GF-D8 (cell line): Measurements from ENCODE around the gene CLMP.
"Not testable (repeated sequence)": the region's sequence is repeated elsewhere in the genome, so short reads cannot be mapped to it uniquely, and the experiment has no call there.

ENCODE experiments used
- DNase-seq: peaks from one replicate; lab custom pipeline; 2025; lab: John Stamatoyannopoulos, UW

Gene CLMP

DNA sequence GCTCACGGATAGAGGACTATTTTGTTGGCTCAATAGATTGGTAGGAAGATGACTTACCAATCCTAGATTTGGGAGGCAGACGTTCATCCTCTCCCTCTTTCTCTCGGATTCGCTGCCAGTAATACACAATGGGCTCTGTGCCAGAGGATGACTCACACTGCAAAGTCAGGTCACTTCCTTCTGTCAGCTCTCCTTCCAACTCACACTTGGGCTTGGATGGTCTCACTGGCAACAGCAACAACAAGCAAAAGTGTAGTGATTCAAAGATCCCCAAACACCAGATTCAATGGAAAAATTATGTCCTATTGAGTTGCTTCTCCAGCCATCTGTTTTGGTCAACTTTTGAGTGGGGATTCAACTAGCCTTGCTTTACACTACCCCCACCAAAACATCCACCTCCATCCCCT lies 111.4 kb downstream of the CLMP start:
- no peak for DNase-seq

DNA sequence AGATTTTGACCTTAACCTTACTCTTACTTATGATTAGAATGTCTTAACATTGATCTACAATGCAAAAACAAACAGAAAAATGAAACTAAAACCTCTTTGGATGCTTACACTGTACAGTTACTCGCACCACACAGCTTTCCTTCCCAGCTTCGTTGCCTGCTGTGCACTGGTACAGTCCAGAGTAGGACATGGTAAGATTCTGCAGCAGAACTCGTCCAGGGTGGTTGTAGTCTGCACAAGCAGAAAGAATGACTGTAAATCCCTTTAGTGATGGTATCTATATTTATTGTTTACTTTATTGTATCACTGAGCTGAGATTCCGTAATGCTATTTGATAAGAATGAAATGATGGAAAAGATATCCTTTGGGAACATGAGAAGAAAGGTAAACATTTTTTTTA lies 112.1 kb downstream of the CLMP start:
- no peak for DNase-seq

DNA sequence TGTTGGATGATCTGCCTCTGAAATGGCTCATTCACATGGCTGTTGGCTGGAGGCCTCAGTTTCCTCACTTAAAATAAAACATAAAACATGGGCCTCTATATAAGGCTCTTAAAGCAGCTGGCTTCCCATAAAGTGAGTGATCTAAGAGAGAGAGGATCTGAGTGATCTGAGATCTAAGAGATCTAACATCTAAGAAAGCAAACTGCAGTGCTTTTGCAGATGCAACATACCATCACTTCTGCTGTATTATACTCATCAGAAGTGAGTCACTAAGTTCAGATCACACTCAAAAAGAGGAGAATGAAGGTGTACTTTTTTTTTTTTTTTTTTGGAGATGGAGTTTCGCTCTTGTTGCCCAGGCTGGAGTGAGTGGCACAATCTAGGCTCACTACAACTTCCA lies 115.0 kb downstream of the CLMP start:
- DNase-seq, result no peak

DNA sequence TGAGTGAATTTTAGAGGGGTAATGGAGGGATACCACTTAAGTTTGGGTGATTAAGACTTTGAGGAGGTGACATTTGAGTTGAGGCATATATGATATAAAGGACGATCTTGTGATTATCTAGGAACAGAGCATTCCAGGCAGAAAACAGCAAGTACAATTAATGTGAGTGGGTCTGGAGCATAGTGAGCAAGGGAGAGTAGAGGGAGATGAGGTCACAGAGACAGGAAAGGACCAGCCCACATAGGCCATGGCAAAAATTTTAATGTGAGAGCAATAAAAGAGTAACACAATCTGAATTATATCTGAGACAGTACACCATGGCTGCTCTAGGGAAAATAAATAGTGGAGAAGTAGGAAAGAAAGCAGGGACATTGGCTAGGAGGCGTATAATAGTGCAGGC lies 118.6 kb downstream of the CLMP start:
- no peak for DNase-seq

DNA sequence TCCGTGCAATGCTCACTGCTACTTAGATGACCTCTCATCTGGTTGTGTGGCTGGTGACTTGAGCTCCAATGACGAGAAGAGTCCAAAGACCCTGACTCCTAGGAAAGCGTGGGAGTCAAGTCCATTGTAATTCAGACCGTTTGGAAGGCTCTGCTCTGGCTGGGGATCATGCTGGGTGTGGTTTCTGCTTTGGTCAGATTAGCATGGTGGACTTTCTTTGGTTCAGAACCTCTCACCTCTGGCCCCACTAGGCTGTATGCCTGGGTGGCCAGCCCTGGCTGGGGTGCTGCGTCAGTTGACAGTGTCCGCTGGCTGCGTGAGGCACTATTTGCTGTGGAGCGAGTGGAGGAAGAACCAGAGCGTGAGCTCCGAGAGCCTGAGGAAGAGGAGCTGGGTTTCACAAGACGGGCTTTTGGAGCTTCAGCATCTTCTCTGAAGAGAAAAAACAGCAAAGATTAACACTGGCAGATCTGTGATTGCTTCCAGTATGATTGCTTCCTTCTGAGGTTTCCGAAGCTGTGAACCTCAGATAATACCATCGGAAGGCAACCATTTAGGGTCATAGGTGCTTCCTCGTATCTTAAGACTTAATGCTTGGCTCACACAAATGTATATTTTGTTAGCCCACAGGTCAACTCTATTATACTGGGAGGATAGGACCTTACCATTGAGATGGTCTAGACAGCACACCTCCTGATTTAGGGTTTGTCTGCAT lies 121.5 kb downstream of the CLMP start:
- DNase-seq, result no peak

DNA sequence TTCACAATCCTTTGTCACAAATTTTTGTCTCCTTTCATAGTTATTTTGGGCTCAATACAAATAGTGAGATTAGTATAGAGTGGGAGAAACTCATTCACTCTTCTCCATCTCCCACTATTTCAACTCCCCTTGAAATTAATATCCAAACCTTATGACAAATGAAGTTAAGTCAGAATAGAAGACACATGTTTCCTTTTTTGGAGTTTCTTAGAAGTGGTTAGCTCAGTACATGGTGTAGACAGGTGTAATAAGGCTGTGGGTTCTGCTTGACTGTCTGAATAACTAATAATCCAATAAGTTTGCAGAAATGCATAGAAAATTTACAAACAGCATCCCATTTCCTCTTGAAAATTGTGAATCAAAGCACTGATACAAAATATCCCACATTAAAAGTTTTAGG lies 122.3 kb downstream of the CLMP start:
- no peak for DNase-seq

DNA sequence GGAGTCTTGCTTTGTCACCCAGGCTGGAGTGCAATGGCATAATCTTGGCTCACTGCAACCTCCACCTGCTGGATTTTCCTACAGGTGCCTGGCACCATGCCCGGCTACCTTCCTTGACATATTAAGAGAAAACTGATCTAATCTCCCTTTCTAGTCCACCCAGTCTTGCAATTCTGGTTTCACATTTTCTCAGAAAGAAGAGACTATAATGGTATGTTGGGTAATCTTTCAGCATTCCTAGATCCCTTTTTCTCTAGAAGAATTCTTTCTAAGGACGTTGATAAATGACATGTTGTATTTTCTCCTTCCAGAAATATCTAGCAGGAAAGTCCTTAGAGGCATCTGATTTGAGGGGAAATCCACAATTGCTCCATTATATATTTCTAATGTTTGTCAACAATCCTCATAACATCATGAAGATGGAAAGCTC lies 122.7 kb downstream of the CLMP start:
- no peak for DNase-seq

DNA sequence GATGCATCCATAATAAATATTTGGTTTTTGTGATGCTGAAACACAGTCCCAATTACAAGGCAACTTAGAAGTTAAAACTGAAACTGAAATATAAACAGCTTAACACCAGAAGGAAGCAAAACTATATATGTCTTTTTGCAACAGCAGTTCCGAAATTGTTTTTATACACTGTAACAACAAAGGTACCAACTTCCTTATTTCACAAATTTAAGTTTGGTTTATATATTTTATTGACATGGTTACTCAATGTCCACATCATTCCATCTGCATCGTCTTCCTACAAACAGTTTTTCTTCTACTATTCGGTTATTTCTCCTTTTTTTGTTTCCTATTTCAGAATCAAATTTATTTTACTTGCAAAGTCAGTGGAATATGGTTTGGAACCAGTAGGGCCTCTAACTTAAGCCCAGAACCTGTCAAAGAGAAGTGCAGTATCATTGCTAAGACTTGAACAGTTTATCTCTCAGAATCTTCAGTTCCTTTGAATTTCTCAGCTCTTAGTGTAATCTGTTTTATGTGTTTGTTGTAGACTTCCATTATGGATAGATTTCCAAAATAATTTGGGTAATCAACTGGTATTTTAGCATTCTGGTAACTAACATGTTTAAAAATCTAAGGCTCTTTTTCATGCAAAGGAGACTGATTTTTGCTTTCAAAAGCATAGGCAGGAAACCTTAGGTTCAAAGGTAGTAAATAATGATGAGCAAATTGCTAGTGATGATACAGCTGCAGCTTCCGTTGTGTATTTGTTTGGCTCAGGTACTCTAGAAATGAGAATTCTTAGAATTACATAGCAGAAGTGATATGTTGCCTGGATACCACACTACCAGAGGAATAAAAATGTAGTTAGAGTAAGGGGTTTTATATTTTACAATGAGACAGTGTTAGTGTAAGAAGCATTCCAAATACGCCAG lies 124.9 kb downstream of the CLMP start:
- DNase-seq, result peak; percentile 57

DNA sequence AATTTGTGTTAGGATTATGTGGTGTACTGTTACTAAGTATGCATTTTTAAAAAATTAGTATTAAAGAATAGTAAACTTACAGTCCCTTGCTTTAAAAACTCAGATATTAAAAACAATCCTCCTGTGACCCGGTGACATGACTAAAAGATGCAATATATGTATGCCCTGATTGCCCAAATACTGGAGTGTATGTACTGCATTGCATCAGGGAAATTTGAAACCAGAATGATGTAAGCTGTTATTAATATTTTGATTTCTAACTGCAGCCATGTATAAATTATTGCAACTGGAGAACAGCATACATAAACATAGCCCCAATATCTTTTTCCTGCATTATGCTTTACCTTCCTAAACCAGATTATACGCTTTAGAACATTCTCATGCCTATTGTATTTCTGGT lies 129.4 kb downstream of the CLMP start:
- no peak for DNase-seq

DNA sequence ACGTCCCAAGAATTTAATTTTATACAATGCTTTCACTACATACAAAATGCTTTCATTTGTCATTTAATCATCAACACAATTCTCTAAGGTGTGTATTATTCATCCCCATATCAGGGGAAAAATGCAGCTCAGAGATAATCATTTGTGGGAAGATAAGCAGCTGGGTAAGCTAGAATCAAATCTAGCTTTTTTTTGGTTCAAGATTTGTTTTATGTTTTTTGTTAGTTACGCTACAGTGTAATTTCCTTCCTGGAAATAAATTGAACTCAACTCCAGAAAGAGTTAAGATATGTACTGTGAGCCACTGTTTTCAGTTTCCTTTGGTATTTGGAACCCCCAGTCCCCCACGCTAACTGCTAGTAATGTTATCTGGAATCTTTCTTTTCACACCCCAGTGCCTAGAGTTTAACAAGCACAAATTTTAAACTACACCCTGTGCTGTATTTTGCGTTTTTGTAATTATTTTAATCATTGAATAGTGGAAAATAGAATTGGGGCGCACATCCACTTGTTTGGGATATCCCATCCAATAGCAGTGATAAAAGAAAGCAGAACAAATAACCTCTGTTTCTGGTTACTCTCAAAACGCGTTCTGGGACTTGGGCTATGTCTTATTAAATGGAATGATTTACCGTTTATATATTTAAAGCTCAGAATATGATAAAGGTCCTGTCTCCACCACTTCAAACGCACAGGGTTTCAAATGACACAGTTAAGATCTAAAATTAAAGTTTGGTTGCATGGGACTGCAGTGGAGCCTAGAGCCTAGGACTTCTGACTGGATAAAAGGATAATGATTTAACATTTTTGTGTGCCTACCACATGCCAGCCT lies 131.0 kb downstream of the CLMP start:
- DNase-seq, result peak; percentile 65

DNA sequence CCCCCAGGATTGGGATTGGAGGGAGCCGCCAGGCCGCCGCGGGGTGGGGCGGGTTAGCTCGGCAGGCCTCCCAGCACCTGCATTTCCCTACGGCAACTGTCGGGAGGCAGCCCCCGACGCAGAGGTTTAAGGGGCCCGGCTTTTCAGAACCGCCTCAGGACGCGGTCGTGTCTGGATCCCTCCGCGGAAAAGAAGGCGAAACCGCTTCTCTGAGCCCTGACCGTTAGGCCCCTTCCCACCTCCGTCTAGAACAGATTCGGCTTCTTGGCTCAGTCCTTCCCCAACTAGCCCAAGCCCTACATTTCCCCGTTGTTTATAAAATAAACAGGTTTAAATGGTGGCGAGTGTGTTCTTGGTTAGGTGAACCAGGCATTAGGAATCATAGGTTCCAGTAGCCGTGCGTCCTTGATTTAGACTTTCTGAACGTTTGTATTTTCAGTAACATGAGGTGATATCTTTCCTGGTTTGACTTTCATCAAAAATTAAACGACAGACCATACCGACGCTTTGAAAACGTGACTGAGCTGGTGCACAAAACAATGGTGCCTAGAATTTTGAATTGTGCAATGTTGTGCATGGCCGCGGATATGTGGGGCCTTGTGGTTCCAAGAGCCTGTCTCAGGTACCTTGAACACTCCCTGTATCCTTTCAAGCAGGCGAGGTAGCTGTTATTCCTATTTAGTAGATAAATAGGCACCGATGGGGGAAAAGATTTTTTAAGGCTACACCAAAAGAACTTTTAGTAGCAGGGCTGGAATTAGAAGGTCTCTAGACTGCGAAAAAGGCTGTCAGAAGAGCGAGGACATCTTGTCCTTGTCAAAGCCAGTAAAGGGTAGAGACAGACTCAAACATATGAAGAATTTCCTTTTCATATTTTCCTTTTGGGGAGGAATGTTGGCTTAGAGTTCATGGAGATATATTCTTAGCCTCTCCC lies 131.9 kb downstream of the CLMP start:
- DNase-seq, result peak; percentile 93

DNA sequence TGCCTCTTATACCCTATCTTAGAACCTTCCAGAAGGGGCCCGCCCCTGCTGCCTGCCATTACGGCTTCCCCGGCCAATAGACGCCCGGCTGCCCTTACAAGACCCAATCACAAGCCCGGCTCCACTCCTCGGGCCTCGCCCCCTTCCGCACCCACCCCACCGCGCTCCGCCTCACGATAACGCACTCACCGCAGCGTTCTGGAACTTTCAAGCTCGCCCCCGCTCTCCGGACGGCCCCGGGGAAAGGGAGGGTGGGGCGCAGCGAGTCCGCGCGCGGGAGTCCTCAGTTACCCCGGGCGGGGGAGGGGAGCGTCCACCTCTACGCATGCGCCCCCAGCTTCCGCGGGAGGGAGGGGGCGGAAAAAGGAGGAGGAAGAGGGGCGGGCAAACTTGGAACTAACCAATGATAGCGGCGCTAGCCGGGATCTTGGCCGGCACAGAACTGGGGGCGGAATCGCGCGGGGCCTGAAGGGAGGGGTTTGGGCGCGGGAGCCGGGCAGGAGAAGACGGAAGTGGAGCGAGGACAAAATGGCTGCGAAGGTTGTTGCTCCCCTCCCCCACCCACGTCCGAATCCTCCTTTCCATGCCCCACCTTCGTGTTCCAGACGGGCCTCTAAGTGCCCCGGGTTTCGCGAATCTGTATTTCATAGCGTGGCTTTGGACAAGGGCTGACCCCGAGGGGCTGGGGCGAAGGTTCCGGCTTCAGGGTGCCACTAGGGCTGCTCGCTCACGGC lies 132.7 kb downstream of the CLMP start:
- DNase-seq, result peak; percentile 100

DNA sequence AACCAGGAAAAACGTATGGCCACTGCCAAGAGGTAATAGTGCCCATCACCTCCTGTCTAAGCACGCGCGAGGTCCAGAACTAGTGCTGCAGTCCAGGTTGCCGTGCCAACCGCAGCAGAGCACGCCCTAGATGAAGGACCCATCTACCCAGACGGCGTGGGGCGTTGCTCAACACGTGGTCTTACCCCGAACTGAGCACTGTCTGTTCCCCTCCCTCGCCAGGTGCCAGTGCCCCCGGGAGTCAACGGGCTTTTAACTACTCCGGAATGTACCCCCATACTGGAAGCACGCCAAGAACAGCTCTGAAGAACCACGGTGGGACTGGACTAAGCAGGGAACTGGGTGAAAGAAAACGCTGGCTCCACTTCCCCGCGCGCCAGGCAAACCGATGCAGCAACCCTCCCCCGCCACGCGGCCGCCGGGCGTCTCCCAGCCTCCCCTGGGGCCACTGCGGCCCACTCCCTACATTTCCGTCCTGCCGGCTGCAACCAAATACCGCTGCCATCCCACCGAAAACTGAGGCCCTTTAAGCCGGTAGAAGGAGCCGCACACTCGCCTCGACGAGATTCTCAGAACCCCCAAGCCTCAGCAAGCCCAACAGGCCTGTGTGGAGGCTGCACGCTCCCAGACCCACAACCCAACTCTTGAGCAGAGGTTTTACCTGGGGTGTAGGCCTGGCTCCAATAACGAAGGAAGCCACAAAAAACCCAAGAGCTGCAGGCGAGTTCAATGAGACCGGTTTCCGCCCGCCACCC lies 133.5 kb downstream of the CLMP start, which contains the start of gene HSPA8:
Gene HSPA8 (minus strand): TSS at position 734 of the 755 bp plus-strand sequence. CDS start 812 bp downstream, outside the sequence.
- DNase-seq, result peak; percentile 56

DNA sequence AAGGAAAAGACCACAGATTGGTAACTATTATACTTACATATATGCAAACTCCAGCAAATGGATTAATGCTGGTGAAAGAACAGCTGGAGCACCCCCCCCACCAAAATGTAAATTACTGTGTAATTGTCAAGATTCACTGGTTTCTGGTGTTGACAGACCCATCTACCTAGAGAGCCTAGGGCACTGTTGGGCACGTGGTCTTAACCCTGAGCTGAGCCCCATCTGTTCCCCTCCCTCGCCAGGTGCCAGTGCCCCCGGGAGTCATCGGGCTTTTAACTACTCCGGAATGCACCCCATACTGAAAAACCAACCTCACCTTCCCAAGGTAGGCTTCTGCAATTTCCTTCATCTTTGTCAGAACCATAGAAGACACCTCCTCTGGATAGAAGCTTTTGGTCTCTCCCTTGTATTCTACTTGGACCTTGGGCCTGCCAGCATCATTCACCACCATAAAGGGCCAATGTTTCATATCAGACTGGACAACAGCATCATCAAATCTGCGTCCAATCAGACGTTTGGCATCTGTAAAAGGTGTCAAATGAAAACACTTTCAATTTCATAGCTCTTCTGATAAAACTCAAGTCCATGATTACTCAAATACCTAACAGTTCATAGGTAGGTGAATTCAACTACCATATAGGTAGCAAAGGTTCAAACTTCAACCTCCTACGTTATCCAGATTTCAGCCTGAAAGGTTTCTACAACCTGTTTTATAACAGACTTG lies 134.6 kb downstream of the CLMP start:
- no peak for DNase-seq

DNA sequence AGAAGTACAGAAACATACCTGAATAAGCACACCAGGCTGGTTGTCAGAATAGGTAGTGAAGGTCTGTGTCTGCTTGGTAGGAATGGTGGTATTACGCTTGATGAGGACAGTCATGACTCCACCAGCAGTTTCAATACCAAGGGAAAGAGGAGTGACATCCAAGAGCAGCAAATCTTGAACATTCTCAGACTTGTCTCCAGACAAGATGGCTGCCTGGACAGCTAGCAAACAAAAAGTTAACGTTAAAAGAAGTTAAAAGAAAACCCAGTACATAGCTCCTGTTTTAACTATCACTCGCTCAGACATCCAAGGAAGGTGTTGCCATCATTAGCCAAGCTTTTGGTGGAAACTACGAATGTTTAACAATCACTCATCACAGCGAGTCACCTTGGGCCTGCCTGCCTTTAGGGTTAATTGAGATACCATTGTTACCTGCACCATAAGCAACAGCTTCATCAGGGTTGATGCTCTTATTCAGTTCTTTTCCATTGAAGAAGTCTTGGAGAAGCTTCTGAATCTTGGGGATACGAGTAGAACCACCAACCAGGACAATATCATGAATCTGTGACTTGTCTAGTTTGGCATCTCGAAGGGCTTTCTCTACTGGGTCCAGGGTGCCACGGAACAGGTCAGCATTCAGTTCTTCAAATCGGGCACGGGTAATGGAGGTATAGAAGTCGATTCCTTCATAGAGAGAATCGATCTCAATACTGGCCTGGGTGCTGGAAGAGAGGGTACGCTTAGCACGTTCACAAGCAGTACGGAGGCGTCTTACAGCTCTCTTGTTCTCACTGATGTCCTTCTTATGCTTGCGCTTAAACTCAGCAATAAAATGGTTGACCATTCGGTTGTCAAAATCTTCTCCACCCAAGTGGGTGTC lies 135.8 kb downstream of the CLMP start:
- not testable (repeated sequence) for DNase-seq

DNA sequence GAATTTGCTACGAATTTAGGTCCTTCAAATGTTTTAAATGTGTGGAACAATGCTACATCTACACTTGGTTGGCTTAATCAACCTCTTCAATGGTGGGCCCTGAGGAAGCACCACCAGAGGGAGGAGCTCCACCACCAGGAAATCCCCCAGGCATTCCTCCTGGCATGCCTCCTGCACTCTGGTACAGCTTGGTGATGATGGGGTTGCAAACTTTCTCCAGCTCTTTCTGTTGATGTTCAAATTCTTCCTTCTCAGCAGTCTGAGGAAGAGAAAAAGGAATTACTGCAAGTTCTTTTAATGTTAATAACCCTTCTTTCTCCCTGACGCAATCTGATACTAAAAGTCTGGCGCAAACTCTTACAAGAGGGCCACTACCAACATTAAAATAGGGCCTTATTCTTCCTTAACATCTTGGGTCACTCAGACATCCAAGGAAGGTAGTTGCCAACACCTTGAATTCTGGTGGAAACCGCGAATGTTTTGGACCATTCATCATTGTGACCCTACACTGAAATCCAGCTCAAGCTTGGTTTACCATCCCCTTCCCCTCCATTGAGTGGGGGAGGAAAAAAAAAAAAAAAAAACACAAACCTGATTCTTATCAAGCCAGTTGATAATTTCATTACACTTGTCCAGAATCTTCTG lies 137.3 kb downstream of the CLMP start:
- no peak for DNase-seq

DNA sequence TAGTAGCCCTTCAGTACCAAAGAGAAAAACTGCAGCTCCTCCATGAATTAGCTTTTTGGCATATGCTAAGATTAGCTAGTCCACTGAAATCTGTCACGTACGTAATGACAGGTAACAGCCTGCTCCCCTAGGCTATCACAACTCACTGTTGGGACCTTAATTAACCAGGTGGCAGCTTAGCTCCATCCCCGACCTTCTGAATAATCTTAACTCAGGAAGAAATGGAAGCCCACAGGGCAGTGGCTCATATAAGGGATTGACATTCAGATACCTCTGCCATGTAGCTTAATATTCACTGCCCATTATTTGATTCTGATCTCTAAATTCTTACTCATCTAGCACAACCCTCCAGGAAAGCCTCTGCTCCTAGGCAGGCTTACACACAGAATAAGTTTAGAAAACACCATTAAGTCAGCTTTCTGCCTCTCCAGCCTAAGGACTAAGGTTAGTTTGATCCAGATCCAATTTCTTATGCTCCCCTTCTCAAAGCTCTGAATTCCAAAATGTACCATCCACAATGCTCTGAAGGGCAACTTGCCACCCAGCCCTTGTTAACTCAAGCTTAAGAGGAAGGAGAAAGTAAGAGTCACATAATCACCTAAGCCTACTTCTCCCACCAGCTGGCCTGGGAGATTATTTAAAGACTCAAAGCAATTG lies 138.1 kb downstream of the CLMP start:
- no peak for DNase-seq
